GM23248 (cell line): ENCODE data around the gene FKRP.

Experiments used
- EZH2 ChIP-seq: fragments of 200-600 bp; sonication (generic); IDR thresholded peaks from 2 replicates; pipeline ENCODE4 v1.6.1; 2018; ENCODE audit warnings: antibody characterized with exemption, mild to moderate bottlenecking; ENCODE audit not compliant: insufficient read depth, poor library complexity, severe bottlenecking
- EZH2phosphoT487 ChIP-seq: fragments of 200-600 bp; sonication (generic); IDR thresholded peaks from 2 replicates; pipeline ENCODE4 v1.6.1; 2018; ENCODE audit warnings: antibody characterized with exemption, moderate library complexity, mild to moderate bottlenecking, low read depth; ENCODE audit not compliant: insufficient read depth

GRCh38 chr19:46717034-46717715 lies 28.7 kb upstream of the FKRP start, which contains the start of gene PRKD2:
- TF ChIP-seq EZH2phosphoT487 (no peak), EZH2 (no peak)
